Fibroblast of peridontal ligament (primary cell): ENCODE data around the gene SNTG2.
"Not testable (repeated sequence)": the region's sequence is repeated elsewhere in the genome, so short reads cannot be mapped to it uniquely, and the experiment has no call there.

Experiments
- DNase-seq: peaks from one replicate; pipeline ENCODE4 v3.0.0-alpha.2; 2010; ENCODE audit errors: extremely low read depth

SNTG2 gene

DNA sequence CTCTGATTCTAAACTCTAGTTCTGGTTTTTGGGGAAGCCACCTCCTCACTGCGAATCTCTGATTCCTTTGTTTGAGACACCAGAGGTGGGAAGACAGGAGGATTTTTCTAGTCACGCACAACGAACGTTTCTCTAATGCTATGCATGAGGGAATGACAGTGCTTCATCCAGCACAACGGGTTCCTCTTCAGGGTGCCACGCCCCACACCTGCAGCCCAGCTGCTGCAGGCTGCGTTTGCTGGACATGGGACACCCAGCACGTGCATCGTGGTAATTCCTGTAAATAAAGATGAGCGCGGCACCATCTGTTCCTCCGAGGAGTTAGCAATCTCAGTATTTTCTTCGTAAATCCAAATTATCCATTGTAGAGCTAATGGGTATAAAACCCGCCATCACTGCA, 425.1 kb downstream of the SNTG2 start:
- no peak for DNase-seq

GRCh38 chr2:1377473-1377872, 426.8 kb downstream of the SNTG2 start:
- DNase-seq = no peak

DNA sequence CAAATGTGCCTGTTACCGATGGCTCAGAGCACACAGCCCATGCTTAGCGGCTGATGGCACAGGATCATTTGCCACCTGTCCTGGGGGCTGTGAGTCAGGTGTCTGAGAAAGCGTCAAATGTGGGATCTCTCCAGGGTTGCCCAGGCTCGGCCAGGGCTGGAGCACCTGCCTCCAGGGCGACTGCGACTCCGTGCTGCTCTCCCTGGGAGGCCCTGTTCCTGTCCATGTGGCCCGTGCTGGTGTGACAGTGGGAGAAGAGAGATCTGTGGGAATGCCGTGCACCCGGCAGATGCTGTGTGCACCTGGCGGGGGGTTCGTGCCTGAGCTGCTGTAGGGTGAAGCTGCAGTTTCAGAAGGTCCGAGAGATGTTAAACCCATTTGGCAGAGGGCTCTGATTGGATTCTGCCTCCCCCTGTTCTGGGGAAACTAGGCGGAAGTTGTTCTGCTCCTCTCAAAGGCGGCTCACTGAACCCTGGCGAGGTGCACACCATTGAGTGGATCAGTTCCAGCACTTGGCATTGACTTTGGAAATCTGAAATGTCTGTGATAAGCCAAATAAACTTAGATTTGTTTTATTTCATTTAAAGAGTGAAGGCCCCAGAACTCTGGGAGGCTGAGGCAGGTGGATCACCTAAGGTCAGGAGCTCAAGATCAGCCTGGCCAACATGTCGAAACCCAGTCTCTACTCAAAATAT, 428.0 kb downstream of the SNTG2 start:
- no peak for DNase-seq

- no peak for DNase-seq
These were observed 431.0 kb downstream of the SNTG2 start for GRCh38 chr2:1381644-1382043.

DNA sequence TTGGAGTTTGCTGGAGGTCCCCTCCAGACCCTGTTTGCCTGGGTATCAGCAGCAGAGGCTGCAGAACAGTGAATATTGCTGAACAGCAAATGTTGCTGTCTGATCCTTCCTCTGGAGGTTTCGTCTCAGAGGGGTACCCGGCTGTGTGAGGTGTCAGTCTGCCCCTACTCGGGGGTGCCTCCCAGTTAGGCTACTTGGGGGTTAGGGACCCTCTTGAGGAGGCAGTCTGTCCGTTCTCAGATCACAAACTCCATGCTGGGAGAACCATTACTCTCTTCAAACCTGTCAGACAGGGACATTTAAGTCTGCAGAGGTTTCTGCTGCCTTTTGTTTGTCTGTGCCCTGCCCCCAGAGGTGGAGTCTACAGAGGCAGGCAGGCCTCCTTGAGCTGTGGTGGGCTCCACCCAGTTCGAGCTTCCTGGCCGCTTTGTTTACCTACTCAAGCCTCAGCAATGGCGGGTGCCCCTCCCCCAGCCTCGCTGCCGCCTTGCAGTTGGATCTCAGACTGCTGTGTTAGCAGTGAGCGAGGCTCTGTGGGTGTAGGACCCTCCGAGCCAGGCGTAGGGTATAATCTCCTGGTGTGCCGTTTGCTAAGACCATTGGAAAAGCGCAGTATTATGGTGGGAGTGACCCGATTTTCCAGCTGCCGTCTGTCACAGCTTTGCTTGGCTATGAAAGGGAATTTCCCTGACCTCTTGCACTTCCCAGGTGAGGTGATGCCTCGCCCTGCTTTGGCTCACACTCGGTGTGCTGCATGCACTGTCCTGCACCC, 437.5 kb downstream of the SNTG2 start:
- DNase-seq = not testable (repeated sequence)

DNA sequence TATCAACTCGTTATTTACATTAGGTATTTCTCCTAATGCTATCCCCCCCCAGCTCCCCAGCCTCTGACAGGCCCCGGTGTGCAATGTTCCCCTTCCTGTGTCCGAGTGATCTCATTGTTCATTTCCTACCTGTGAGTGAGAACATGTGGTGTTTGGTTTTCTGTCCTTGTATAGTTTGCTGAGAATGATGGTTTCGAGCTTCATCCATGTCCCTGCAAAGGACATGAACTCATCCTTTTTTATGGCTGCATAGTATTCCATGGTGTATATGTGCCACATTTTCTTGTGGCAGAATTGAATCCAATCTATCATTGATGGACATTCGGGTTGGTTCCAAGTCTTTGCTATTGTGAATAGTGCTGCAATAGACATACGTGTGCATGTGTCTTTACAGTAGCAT, 439.5 kb downstream of the SNTG2 start:
- not testable (repeated sequence) for DNase-seq

- no peak for DNase-seq
These were observed 442.7 kb downstream of the SNTG2 start for GRCh38 chr2:1393321-1393720.

GRCh38 chr2:1394709-1395408, 444.2 kb downstream of the SNTG2 start:
- DNase-seq = no peak

DNA sequence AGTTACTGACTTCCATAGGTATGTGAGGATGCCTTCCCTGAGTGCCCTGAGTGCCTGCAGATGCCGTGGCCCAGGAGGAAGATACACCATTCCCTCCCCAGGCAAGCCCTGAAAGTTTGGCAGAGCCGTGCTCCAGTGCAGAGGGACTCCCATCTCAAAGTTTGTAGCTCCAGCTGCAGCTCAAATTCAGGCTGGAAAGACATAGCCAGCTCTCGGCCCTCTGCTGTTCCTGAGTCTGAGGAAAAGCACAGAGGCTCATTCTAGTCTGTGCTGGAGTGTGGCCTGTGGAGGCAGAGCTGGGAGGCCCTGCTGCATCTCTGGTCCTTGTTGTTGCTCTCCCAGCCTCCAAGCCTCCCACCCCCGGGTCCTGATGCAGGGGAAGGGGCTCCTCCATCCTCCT, 446.7 kb downstream of the SNTG2 start:
- no peak for DNase-seq

GRCh38 chr2:1398191-1398590, 447.5 kb downstream of the SNTG2 start:
- no peak for DNase-seq

DNA sequence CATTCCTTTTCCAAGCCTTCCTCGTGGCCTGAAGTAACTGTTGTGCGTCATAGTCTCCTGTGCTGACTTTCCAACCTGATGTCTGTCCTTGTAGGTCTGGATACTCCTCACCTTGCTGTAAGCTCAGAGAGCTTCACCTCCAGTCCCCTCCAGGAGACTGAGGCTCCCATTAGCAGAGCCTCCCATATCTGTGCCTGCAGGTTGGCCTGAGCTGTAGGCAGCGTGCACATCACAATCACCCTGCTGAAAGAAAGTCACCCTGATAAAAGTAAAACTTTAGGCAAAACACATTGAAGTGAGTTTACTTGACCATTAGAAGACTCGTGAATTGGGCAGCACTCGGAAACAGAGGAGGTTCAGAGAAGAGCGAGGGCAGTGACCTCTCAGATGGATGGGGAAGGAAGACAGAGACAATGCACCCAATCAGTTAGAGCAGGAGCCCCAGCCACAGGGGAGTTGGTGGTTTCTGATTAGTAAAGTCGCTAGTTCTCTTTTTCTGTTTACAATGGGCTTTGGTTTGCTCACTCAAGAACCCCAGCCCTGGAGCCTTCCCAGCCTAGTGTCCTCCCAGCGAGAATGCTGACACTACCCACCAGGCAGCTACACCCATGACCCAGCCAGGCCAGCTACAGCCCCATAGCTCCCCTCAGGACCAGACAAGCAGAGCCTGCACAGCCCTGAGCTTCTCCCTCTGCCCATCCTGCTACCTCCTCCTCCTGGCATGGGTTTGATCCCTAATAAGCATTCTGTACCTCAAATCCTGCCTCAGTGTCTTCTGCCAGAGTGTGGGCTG, 450.5 kb downstream of the SNTG2 start:
- no peak for DNase-seq

DNA sequence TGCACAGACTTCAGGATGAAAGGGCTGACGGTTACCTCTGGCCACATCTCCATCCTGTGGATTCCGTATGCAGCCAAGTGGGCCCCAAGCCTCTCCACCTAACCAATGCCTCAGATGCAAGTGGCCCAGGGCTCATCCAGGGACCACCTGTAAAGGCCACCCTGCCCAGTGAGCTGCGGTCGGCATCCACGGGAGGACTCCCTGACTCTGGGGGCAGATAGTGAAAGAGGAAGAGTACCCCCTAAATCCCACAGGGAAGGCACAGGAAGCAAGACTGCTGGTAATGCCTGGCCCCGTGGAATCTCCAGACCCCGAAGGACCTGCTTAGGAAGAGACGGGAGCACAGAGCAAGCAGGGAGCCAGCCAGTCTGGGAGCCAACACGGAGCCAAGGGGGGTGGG, 451.4 kb downstream of the SNTG2 start:
- no peak for DNase-seq

DNA sequence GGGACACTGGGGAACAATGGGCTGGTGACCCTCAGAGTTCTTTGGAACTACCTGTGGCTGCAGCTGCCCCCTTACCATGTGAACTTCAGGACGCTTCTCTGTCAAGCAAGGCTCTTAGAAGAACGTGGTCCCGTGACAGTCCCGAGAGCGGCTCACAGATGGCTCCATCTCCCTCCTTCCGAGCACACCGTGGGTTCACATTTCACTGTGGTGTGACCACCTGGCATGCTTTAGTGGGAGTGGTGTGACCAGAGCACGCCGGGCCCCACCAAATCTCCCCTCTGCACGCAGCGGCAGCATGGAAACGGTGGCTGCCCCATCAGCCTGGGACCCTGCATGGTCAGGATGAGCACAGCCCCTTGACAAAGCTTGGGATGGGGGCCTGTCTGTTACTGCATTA, 452.9 kb downstream of the SNTG2 start:
- no peak for DNase-seq

DNA sequence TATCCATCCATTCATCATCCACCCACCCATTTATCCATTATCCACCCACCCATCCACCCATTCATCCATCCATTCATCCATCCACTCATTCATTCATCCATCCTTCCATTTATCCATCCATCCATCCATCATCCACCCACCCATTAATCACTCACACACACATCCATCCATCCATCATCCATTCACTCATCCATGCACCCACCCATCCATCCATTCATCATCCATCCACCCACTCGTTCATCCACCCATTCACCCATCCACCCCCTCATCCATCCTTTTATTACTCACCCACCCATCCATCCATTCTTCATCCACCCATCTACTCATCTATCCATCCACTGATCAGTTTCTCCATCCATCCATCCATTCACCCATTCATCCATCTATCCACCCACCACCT, 454.5 kb downstream of the SNTG2 start:
- DNase-seq = no peak

DNA sequence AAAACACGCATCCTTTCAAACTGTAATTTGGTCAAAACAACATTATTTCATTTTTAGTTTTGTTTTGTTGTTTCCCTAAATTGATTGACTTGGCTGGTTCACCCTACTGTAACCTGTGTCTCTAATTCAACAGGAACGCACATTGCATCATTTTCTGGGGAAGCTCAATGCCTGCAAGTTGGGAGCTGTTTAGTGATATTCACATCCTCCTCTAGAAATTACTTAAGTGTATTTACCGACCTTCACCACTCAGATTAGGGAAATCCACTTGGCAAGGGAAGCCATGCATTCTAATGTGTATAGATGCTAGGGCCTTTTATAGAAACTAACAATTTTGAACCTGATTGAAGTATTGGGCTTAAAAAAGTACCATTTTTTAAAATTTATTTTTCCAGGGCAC, 455.3 kb downstream of the SNTG2 start:
- DNase-seq = no peak

GRCh38 chr2:1406434-1406833, 455.8 kb downstream of the SNTG2 start:
- DNase-seq = no peak

- no peak for DNase-seq
These were observed 457.5 kb downstream of the SNTG2 start for GRCh38 chr2:1407950-1408675.

GRCh38 chr2:1413156-1413710, 462.6 kb downstream of the SNTG2 start, which contains the start of gene TPO:
Gene TPO (plus strand): TSS chr2:1413463. CDS start chr2:1414409, 946 bp downstream.
- no peak for DNase-seq

- no peak for DNase-seq
These were observed 463.5 kb downstream of the SNTG2 start for GRCh38 chr2:1414121-1414520.

DNA sequence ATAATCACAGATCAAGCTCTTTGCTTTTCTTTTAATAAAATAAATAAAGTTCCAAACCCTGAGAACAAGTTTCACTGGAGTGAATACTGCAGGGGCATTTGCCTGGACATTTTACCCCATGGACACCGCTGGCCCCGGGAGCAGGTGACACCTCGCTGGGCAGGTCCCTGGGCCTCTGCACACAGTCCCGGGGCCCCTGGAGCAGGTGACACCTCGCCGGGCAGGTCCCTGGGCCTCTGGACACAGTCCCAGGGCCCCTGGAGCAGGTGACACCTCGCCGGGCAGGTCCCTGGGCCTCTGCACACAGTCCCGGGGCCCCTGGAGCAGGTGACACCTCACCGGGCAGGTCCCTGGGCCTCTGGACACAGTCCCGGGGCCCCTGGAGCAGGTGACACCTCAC, 464.3 kb downstream of the SNTG2 start:
- DNase-seq = not testable (repeated sequence)

DNA sequence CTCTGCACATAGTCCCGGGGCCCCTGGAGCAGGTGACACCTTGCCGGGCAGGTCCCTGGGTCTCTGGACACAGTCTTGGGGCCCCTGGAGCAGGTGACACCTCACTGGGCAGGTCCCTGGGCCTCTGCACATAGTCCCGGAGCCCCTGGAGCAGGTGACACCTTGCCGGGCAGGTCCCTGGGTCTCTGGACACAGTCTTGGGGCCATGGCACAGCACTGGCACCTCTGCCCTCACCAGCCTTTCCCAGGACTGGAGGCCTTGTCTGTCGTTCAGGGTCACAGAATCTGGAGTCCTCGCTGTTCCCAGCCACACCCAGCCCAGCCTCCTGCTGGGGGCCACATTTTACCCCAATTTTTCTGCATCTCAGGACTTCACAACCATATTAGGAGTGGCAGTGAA, 464.9 kb downstream of the SNTG2 start:
- no peak for DNase-seq
